Stimulated activated CD8-positive, alpha-beta memory T cell treated with anti-CD3 and anti-CD28 coated beads, Interleukin-4, amount 100 ng/mL, for 4 hours (primary cell): ENCODE results near the gene TENM3.

Experiments used
- DNase-seq, 2 donors: peaks; one replicate each; pipeline ENCODE4 v3.0.0-alpha.2; 2020; ENCODE audit warnings: low read depth in 2 of 2, low spot score in 1 of 2

TENM3 gene

DNA sequence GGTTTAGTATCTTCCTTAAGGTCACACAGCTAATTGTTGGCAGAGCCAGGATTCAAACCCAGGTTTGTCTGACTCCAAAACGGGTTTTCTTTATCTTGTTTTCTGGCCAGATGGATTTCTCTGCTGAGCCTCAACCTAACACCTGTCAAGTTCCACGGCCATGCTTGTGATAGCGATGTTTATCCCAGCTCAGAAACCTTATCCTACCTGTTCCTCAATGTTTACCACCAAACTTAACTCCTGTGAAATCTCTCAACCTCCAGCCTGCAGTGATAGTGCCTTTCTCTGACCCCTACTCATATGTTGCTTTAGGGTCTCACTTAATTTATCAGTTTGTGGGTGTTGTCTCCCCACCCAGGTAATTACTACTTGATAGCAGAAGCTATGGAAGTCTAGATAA is 428.0 kb downstream of the TENM3 start:
- no peak for DNase-seq

DNA sequence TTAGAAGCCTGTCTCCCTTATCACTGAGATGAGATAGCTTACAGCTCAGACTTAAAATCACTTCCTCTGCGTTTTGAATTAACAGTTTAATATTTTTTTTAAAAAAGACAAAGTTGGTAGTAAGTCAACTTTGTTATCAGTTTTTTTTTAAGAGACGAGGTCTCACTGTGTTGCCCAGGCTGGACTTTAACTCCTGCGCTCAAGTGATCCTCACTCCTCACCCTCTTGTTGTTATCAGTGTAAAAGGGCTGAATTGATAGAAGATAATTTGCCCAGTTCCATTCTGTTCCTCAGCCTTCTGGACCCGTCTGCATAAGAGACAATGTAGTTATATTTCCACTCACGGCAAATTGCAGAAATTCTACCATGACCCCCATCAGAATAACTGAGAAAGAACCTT is 428.5 kb downstream of the TENM3 start:
- DNase-seq = no peak

DNA sequence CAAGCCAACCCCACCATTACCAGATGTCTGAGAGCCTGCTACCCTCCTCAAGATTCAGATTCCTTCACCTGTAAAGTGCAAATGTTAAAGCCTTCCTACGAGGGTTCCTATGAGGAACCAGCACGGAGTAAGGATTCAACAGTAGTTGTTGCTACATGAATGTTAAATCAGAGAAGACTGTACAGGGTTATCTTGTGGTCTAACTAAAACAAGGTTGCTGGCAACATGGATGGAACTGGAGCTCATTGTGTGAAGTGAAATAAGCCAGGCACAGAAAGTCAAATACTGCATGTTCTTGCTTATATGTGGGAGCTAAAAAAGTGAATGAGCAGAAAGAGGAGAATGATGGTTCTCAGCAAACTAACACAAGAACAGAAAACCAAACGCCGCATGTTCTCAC is 435.4 kb downstream of the TENM3 start:
- no peak for DNase-seq

DNA sequence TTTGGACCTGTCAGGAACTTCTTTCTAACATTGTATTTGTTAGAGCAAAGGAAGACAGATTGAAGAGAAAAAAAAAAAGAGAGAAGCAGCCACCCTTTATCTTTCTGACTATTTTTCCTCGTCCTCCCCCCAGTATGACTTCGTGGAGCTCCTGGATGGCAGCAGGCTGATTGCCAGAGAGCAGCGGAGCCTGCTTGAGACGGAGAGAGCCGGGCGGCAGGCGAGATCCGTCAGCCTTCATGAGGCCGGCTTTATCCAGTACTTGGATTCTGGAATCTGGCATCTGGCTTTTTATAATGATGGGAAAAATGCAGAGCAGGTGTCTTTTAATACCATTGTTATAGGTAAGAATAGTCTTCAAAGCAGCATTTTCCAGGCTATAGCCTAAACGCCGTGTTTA is 436.3 kb downstream of the TENM3 start:
- no peak for DNase-seq

DNA sequence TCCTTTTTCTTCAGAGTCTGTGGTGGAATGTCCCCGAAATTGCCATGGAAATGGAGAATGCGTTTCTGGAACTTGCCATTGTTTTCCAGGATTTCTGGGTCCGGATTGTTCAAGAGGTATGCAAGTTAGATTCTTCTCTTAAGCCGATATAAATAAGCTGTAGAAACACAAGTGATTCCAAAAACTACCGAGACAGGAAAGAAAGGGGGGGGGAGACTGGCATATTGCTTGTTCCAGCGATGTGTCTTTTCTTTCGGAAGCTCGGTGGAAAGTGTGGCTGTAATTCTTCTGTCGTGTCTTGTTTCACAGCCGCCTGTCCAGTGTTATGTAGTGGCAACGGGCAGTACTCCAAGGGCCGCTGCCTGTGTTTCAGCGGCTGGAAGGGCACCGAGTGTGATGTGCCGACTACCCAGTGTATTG is 437.0 kb downstream of the TENM3 start:
- DNase-seq = no peak

- DNase-seq = no peak
Observed at GRCh38 chr4:182683661-182684060, 440.5 kb downstream of the TENM3 start.

GRCh38 chr4:182684796-182685195 is 441.6 kb downstream of the TENM3 start:
- no peak for DNase-seq

DNA sequence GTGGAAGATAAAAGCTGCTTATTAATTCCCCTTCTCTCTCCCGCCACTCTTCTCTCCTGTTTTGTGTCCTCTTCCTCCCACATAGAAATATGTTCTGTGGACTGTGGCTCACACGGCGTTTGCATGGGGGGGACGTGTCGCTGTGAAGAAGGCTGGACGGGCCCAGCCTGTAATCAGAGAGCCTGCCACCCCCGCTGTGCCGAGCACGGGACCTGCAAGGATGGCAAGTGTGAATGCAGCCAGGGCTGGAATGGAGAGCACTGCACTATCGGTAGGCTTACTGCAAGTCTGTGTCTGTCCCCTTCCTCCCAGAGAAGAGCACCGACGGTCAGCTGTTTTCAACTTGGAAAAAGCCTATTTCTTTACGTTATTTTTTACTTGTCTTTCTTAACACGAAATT is 444.9 kb downstream of the TENM3 start:
- no peak for DNase-seq

DNA sequence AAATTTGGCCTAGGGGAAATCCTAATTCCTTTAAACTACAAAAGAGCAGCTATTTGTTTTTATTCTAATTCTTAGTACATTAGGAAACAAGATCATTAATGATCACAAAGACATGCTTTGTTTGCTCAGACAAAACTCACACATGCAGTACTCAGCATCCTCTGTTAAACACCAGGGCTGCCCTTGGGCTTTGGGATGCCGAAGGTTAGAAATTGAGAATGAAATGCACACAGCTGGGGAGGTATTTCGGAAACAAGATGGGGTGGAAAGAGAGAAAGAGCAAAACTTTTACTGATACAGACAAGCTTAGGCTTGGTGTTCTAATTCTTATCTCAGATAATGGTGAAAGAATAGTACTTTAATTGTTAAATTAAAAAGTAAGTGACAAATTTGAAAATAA is 451.3 kb downstream of the TENM3 start:
- no peak for DNase-seq

DNA sequence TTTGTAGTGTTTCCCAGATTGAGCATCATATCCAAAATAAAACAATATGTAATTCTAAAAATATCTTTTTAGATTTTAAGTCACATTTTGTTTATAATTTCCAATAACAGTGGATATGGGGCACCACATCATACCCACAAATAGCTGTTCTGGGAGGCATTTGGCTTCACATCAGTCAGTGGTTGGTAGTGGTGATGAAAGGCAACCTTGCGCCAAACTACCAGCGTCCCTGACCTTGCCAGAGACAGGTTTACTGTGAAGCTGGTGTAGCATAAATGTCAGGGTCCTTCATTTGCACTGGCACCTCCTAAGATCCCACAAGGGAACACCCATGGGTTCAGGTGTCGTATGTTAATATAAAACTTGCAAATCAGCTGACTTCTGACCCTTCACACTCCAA is 451.8 kb downstream of the TENM3 start:
- no peak for DNase-seq

GRCh38 chr4:182695842-182696241 is 452.6 kb downstream of the TENM3 start:
- DNase-seq = no peak

- no peak for DNase-seq
Observed at GRCh38 chr4:182697094-182697493, 453.9 kb downstream of the TENM3 start.

DNA sequence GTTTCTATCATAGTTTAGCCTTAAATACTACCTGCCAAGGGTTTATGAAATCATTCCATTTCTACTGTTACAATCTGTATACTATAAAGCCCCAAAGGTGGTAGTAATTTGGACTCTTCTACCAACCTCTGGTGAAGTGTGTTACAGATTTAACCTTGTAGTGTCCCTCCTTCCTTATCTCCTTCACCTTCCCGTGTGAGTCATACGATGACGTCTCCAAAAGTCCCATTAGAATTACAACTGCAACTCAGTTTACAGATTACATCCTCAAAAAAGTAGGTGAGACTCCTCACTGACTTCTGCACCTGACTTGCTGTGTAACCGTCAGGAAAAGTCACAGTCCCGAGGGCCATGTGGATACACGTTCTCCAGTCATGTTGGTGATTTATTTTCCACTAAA is 455.0 kb downstream of the TENM3 start:
- no peak for DNase-seq

- DNase-seq = no peak
Observed at GRCh38 chr4:182699201-182699600, 456.0 kb downstream of the TENM3 start.

DNA sequence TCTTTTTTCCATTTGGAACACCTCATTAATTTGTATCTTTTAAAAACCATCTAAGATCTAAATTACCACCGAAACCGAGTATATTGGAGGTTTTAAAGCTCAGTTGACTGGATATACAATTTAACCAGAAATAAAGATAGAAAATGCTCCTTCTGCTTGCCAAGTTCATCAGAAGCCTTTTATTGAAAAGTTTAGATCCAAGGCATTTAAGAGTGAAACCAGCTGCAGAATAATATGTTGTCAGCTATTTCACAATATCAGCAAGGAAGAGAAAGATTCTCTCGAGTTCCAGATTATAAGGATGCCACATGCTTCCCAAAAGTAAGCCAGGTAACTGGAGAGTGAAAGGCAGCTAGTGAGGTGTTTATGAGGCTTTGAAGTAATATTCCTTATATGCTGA is 456.6 kb downstream of the TENM3 start:
- DNase-seq = no peak

DNA sequence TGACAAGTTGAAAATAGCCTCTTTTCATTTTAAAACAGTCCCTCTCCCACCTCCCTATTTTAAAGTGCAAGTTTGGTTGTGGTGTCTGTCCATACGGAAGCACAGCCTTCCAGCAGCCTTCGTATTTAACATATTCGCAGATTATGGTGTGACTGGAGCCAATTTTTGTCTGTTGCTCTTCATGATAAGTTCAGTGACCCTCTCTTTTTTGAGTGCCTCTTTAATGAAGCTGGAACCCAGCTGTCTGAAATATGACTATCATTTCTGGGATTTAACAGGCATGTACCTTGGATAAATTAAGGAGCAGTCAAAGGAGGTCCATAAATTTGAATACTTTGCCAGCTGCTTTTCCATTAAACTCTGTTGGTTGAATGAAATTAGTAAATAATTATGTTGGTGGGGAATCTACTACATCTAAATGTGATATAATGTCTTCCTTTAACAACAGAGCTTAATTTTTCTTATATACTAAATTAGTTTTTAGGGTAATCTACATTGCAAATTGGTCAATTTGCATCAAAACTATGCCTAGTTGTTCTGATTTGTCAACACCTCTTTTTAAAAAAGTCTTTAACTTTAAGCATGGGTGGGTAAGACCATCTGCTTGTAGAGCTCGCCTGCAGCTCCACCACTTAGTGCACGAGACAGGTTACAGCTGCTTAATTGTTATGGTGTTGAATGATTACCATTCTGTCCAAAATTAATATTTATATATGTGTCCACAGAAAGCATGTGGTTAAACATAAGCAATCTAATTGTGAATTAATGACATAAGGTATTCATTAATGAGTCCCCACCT is 457.4 kb downstream of the TENM3 start:
- no peak for DNase-seq

- no peak for DNase-seq
Observed at GRCh38 chr4:182704077-182704476, 460.9 kb downstream of the TENM3 start.

DNA sequence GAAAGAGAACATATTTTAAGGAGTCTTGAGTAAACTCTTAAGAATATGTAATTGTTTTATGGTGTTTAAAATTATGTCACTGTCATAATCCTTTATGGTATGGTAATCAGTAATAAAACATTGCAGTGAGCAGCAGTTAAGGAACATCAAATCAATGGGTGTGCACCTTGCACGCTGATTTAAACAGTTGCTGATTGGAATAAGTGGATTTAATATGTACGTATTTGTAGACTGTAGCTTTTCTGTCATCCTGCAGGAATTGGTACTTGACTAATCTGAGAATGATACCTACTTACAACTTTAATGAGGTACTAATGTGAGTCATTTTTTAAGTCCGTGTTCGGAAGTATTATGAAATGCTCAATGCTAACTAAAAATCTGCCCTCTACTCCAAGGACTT is 461.7 kb downstream of the TENM3 start:
- no peak for DNase-seq

- no peak for DNase-seq
Observed at GRCh38 chr4:182705389-182705788, 462.2 kb downstream of the TENM3 start.

GRCh38 chr4:182711211-182711610 is 468.0 kb downstream of the TENM3 start:
- no peak for DNase-seq

DNA sequence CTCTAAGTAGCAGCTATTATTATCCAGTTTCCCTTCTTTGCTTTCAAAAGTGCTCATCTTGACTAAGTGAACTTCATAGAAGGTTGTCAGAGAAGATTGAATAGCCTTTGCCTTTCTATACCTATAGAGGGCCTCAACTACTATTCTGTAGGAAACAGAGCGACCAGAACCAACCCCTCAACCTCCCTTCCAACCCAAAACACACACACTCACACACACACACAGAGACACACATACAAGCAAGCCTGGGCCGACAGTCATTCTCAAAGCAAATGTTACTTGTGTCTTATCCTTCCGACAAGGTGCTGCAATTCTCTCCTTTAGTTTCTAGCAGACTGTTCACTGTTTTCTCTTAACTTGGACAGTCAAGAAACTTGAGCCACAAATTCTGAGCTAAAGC is 472.3 kb downstream of the TENM3 start:
- no peak for DNase-seq

DNA sequence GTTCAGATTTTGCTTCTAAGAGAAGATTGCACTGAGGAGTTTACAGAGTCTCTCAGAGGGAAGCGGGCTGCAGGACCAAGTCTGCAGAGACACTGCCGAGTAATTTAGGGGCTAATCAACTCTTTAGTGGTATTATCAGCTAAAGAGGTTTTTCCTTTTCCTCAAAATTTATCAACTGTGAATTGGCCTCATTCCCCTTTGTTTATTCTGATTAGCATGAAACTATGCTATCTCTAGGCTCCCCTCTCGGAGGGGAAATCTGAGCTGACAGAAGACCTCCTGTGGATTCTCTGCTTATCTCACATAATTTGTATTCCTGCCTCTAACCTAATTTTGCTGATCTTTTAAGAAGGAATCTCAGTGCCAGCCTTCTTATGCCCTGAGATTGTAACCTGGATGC is 473.0 kb downstream of the TENM3 start:
- no peak for DNase-seq

- no peak for DNase-seq
Observed at GRCh38 chr4:182717788-182718583, 474.8 kb downstream of the TENM3 start.
